Measurements from ENCODE around the gene PAXX. TPM values are rescaled to one million over a fixed set of nuclear protein-coding genes. Genes with fewer than 3 reads are reported as not detected.

The PAXX gene
- total RNA-seq, 1 donor from 2014 or later: 51.4 TPM

- Mint-ChIP-seq H3K4me1 (ENCODE audit: unreplicated experiment) (no peaks in the 10 kb centered on the region), H3K9me3 (ENCODE audit: unreplicated experiment) (no peaks in the 10 kb centered on the region), H3K4me3 (ENCODE audit: unreplicated experiment) (no peak overlapping the region), H3K27ac (ENCODE audit: unreplicated experiment) (no peak overlapping the region), H3K27me3 (ENCODE audit: unreplicated experiment) (no peaks in the 10 kb centered on the region), H3K36me3 (ENCODE audit: unreplicated experiment) (peaks cover 3% of the 10 kb centered on the region)
- no peak for DNase-seq (ENCODE audit: extremely low spot score, unreplicated experiment)
- TF ChIP-seq, protein P1, sequence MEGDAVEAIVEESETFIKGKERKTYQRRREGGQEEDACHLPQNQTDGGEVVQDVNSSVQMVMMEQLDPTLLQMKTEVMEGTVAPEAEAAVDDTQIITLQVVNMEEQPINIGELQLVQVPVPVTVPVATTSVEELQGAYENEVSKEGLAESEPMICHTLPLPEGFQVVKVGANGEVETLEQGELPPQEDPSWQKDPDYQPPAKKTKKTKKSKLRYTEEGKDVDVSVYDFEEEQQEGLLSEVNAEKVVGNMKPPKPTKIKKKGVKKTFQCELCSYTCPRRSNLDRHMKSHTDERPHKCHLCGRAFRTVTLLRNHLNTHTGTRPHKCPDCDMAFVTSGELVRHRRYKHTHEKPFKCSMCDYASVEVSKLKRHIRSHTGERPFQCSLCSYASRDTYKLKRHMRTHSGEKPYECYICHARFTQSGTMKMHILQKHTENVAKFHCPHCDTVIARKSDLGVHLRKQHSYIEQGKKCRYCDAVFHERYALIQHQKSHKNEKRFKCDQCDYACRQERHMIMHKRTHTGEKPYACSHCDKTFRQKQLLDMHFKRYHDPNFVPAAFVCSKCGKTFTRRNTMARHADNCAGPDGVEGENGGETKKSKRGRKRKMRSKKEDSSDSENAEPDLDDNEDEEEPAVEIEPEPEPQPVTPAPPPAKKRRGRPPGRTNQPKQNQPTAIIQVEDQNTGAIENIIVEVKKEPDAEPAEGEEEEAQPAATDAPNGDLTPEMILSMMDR (IDR thresholded peaks at IDR 0.05): no peak
Observed at GRCh38 chr9:137019891-137020683, 27.9 kb downstream of the PAXX start.

GRCh38 chr9:137020771-137021567 lies 28.7 kb downstream of the PAXX start:
- Mint-ChIP-seq H3K27me3 (ENCODE audit: unreplicated experiment) (no peaks in the 10 kb centered on the region), H3K4me3 (ENCODE audit: unreplicated experiment) (no peak overlapping the region), H3K27ac (ENCODE audit: unreplicated experiment) (no peak overlapping the region), H3K4me1 (ENCODE audit: unreplicated experiment) (no peaks in the 10 kb centered on the region), H3K9me3 (ENCODE audit: unreplicated experiment) (no peaks in the 10 kb centered on the region), H3K36me3 (ENCODE audit: unreplicated experiment) (peaks cover 3% of the 10 kb centered on the region)
- DNase-seq (ENCODE audit: extremely low spot score, unreplicated experiment): no peak
- TF ChIP-seq, protein P1 (IDR thresholded peaks at IDR 0.05): no peak

GRCh38 chr9:137021568-137021978 lies 29.4 kb downstream of the PAXX start:
- no peak for DNase-seq (ENCODE audit: extremely low spot score, unreplicated experiment)
- Mint-ChIP-seq H3K9me3 (ENCODE audit: unreplicated experiment) (no peaks in the 10 kb centered on the region), H3K4me1 (ENCODE audit: unreplicated experiment) (peaks cover under 1% of the 10 kb centered on the region), H3K27ac (ENCODE audit: unreplicated experiment) (no peak overlapping the region), H3K27me3 (ENCODE audit: unreplicated experiment) (no peaks in the 10 kb centered on the region), H3K36me3 (ENCODE audit: unreplicated experiment) (peaks cover 3% of the 10 kb centered on the region), H3K4me3 (ENCODE audit: unreplicated experiment) (no peak overlapping the region)
- TF ChIP-seq, protein P1 (IDR thresholded peaks at IDR 0.05): no peak

DNA sequence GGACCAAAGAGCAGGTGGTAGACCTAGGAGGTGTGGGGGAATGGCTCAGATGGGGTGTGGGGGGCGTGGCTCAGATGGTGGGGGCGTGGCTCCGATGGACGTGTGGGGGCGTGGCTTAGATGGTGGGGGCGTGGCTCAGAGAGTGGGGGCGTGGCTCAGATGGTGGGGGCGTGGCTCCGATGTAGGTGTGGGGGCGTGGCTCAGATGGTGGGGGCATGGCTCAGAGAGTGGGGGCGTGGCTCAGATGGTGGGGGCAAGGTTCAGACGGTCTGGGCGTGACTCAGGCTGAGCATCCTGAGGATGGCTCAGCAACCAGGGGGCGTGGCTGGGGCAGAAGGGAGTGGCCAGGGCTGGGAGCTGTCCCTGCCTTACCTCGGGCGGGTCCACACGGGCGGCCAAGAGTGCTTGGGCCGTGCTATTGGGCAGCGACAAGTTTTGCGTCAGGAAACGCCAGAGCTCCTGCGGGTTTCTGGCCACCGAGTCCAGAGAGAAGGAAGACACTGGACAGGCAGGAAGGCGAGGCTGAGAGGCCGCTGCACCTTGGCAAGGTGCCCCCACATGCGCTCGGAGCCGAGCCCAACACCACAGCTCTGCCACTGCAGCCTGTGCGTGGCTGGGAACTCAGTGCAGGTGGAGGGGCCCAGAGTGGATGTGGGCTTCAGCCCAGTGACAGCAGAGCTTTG lies 29.9 kb downstream of the PAXX start:
- peaks cover 2% of the 10 kb centered on the region for H3K36me3 Mint-ChIP-seq (ENCODE audit: unreplicated experiment)
- no peak overlapping the region for H3K4me3 Mint-ChIP-seq (ENCODE audit: unreplicated experiment)
- H3K4me1 Mint-ChIP-seq (ENCODE audit: unreplicated experiment): peaks cover 5% of the 10 kb centered on the region
- H3K27me3 Mint-ChIP-seq (ENCODE audit: unreplicated experiment): no peaks in the 10 kb centered on the region
- no peak for DNase-seq (ENCODE audit: extremely low spot score, unreplicated experiment)
- no peaks in the 10 kb centered on the region for H3K9me3 Mint-ChIP-seq (ENCODE audit: unreplicated experiment)
- TF ChIP-seq, protein P1 (IDR thresholded peaks at IDR 0.05): no peak
- H3K27ac Mint-ChIP-seq (ENCODE audit: unreplicated experiment): no peak overlapping the region

DNA sequence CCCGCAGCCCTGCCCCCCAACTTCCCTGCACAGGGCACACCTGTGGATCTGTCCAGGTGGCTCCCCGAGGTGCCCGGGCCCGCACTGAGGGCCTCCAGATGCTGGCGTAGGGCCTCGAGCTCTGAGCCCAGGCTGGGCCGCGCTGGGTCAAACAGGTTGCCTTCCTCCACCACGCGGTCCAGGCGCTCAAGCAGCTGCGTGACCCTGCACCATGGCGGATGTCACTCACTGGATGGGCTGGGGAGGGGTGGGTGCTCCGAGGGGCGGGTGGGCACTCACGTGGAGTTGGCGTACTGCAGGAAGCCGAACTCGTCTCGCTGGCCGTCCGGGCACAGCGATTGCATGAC lies 30.4 kb downstream of the PAXX start:
- Mint-ChIP-seq H3K27ac (ENCODE audit: unreplicated experiment) (no peak overlapping the region), H3K27me3 (ENCODE audit: unreplicated experiment) (no peaks in the 10 kb centered on the region), H3K4me1 (ENCODE audit: unreplicated experiment) (peaks cover 8% of the 10 kb centered on the region)

More for the DNA sequence above, 30.4 kb downstream of the PAXX start:
- Mint-ChIP-seq H3K9me3 (ENCODE audit: unreplicated experiment) (no peaks in the 10 kb centered on the region), H3K36me3 (ENCODE audit: unreplicated experiment) (peaks cover 2% of the 10 kb centered on the region), H3K4me3 (ENCODE audit: unreplicated experiment) (no peak overlapping the region)
- TF ChIP-seq, protein P1 (IDR thresholded peaks at IDR 0.05): no peak
- no peak for DNase-seq (ENCODE audit: extremely low spot score, unreplicated experiment)
